ENCODE results near the gene MUC5AC. TPM values are rescaled to one million over a fixed set of nuclear protein-coding genes. Genes with fewer than 3 reads are reported as not detected.

The MUC5AC gene
- total and polyA plus RNA-seq, 2 of the 13 experiments (the other 11 are each of a cell fraction or from before 2014, with no cell fraction given), result under 0.01 TPM; not detected in 1

GRCh38 chr11:1219834-1220815, 62.4 kb downstream of the MUC5AC start (continued):
- TF ChIP-seq SP1 (IDR thresholded peaks at IDR 0.05) (no peak), SP1 (CRISPR knock-in tag; IDR thresholded peaks at IDR 0.05) (no peak), IKZF4 (CRISPR knock-in tag; IDR thresholded peaks at IDR 0.05; ENCODE audit: borderline replicate concordance, low read depth, not compliant biosample characterization) (peak; percentile 76), ZNF263 (CRISPR knock-in tag; IDR thresholded peaks at IDR 0.05) (peak; percentile 56), IRX3 (CRISPR knock-in tag; IDR thresholded peaks at IDR 0.05; ENCODE audit: borderline replicate concordance, low read depth) (no peak), PRDM4 (CRISPR knock-in tag; IDR thresholded peaks at IDR 0.05; ENCODE audit: borderline replicate concordance) (no peak), KDM6A (CRISPR knock-in tag; IDR thresholded peaks at IDR 0.05; ENCODE audit: low read depth) (peak; percentile 70), ONECUT2 (CRISPR knock-in tag; IDR thresholded peaks at IDR 0.05) (0 out of 2 replicates have a peak, but pooled peaks have one; percentile 18), ZNF318 (CRISPR knock-in tag; IDR thresholded peaks at IDR 0.05) (no peak), ZNF124 (CRISPR knock-in tag; IDR thresholded peaks at IDR 0.05) (peak; percentile 71; the same call in 1 of the 2 replicates), ZNF180 (CRISPR knock-in tag; IDR thresholded peaks at IDR 0.05; ENCODE audit: borderline replicate concordance, low read depth) (0 out of 2 replicates have a peak, but pooled peaks have one; percentile 39), TEAD3 (CRISPR knock-in tag; optimal IDR thresholded peaks at IDR 0.05; ENCODE audit: borderline replicate concordance) (peak; percentile 60), ZNF878 (CRISPR knock-in tag; IDR thresholded peaks at IDR 0.05) (peak; percentile 72), GTF3A (CRISPR knock-in tag; conservative IDR thresholded peaks at IDR 0.05) (no peak), SMAD3 (CRISPR knock-in tag; IDR thresholded peaks at IDR 0.05) (peak; percentile 66; the same call in 1 of the 2 replicates)

Measured in HepG2 (cell line).